H1 (cell line): ENCODE measurements around the gene ZNF660. TPM values are rescaled to one million over a fixed set of nuclear protein-coding genes. Genes with fewer than 3 reads are reported as not detected.

Experiments
- BACH1 ChIP-seq: IDR thresholded peaks from 2 replicates; pipeline ENCODE4 v1.6.1; 2012; ENCODE audit warnings: low read length, improper control_type of control experiment
- BCL11A ChIP-seq, 2 experiments: IDR thresholded peaks; one replicate each; pipeline ENCODE4 v1.6.1; 2011; ENCODE audit warnings: low read depth in 2 of 2, low read length in 2 of 2, mild to moderate bottlenecking in 2 of 2
- CHD7 ChIP-seq: fragments of 300-600 bp; sonication (generic); IDR thresholded peaks from 2 replicates; pipeline ENCODE4 v1.7.1; 2012; ENCODE audit warnings: low read length, moderate library complexity, mild to moderate bottlenecking, inconsistent platforms; ENCODE audit not compliant: insufficient replicate concordance
- E2F6 ChIP-seq: IDR thresholded peaks from 2 replicates; pipeline ENCODE4 v1.6.1; 2012; ENCODE audit warnings: inconsistent platforms
- EGR1 ChIP-seq: IDR thresholded peaks from 2 replicates; pipeline ENCODE4 v1.6.1; 2011; ENCODE audit warnings: low read depth, low read length, borderline replicate concordance
- JUN ChIP-seq: IDR thresholded peaks from 2 replicates; pipeline ENCODE4 v1.6.1; 2011; ENCODE audit warnings: low read depth, mild to moderate bottlenecking, improper control_type of control experiment, low read length
- SUZ12 ChIP-seq: fragments of 200-600 bp; sonication (generic); IDR thresholded peaks from 2 replicates; pipeline ENCODE4 v1.6.1; 2012; ENCODE audit warnings: mild to moderate bottlenecking, inconsistent platforms, low read length, moderate library complexity, mixed read lengths
- USF2 ChIP-seq: IDR thresholded peaks from 2 replicates; pipeline ENCODE4 v1.6.1; 2011; ENCODE audit warnings: low read length, improper control_type of control experiment
- ZNF274 ChIP-seq: IDR thresholded peaks from 2 replicates; pipeline ENCODE4 v1.7.0; 2012; ENCODE audit warnings: low read length, borderline replicate concordance; ENCODE audit errors: extremely low read depth
- polyA plus RNA-seq, 7 experiments: library from polyadenylated mRNA; depleted of rRNA in 3 of 7; stranded (reverse) in 5 of 7; unstranded in 2 of 7; fragments of >200 nt in 5 of 7; fragments of 200-250 nt in 2 of 7; gene quantifications; 1 replicate in 5 of 7; 2 replicates in 1 of 7; 4 replicates in 1 of 7; pipeline versions ENCODE4 v1.2.1 to v1.2.3, GENCODE V29; 2011 to 2013; ENCODE audit warnings: missing spikeins in 2 of 7, mixed read lengths in 2 of 7
- total RNA-seq: library from RNA; stranded (reverse); fragmentation: NEBNext Ultra II Directional; extraction: Animal tissue kit (Norgen Biotek cat#: 25700); gene quantifications from 2 replicates; pipeline ENCODE4 v1.2.1, GENCODE V29; 2021

The ZNF660 gene
- total and polyA plus RNA-seq, 2 of the 8 experiments (the other 6 are each of a cell fraction or from before 2014, with no cell fraction given), result 3.1 to 13.0 TPM

- TF ChIP-seq CHD7, result no peak
- no peak for TF ChIP-seq JUN
- TF ChIP-seq E2F6, result no peak
- no peak for TF ChIP-seq SUZ12
- TF ChIP-seq ZNF274, result no peak
- no peak for TF ChIP-seq EGR1
- no peak for TF ChIP-seq BACH1
- no peak for TF ChIP-seq BCL11A (IDR thresholded peaks at IDR 0.05; ENCODE audit: low read depth in 2 of 2, low read length in 2 of 2)
- no peak for TF ChIP-seq USF2
These were observed 22.6 kb upstream of the ZNF660 start (continued) for GRCh38 chr3:44562147-44562546.
